Peyer's patch (tissue), 4 donors: ENCODE data around the gene HNMT. TPM values are rescaled to one million over a fixed set of nuclear protein-coding genes. Genes with fewer than 3 reads are reported as not detected.
A peak's percentile ranks its signal among the peaks of the same experiment; 100 is the strongest.

Experiments
- DNase-seq, 3 donors: peaks; one replicate each; pipeline ENCODE4 v3.0.0-alpha.2; 2017 to 2019
- H3K27ac ChIP-seq, 4 donors: fragments of 200-600 bp; sonication (generic); one replicate each; pipeline ENCODE4 v1.5.1; 2016 to 2019
- H3K27me3 ChIP-seq, 2 donors: fragments of 200-600 bp; sonication (generic); one replicate each; pipeline ENCODE4 v1.5.1; 2019
- H3K36me3 ChIP-seq, 3 donors: fragments of 200-600 bp; sonication (generic); one replicate each; pipeline ENCODE4 v1.5.1; 2016 to 2019
- H3K4me1 ChIP-seq, 4 donors: fragments of 200-600 bp; sonication (generic); one replicate each; pipeline ENCODE4 v1.5.1; 2016 to 2019
- H3K4me3 ChIP-seq, 4 donors: fragments of 200-600 bp; sonication (generic); 1 replicate in 3 of 4; 2 replicates in 1 of 4; pipeline ENCODE4 v1.5.1; 2016 to 2019; ENCODE audit warnings: mild to moderate bottlenecking in 1 of 4
- H3K9me3 ChIP-seq, 4 donors: fragments of 200-600 bp; sonication (generic); one replicate each; pipeline ENCODE4 v1.5.1; 2016 to 2019; ENCODE audit warnings: mild to moderate bottlenecking in 1 of 4
- POLR2A ChIP-seq, 2 donors: fragments of 450-650 bp; IDR thresholded peaks; one replicate each; pipeline ENCODE4 v1.5.1; 2017; ENCODE audit warnings: antibody characterized with exemption in 2 of 2, mild to moderate bottlenecking in 2 of 2, moderate library complexity in 2 of 2
- total RNA-seq, 4 donors: library from RNA; depleted of rRNA; stranded (reverse); fragments of >200 nt; gene quantifications; one replicate each; pipeline ENCODE4 v1.1.0, GENCODE V29; 2016
- TF ChIP-seq, protein P1 (sequence below), 6 experiments: fragments of 450-650 bp in 4 of 6; fragments of 200-600 bp in 2 of 6; sonication (generic) in 1 of 6; IDR thresholded peaks; one replicate each; pipeline ENCODE4 v1.5.1; 2017 to 2019; ENCODE audit warnings: antibody characterized with exemption in 6 of 6, mild to moderate bottlenecking in 3 of 6, moderate library complexity in 1 of 6

The HNMT gene
- total RNA-seq, 4 donors from 2014 or later, result 12.8 to 52.0 (median 26.7) TPM

DNA sequence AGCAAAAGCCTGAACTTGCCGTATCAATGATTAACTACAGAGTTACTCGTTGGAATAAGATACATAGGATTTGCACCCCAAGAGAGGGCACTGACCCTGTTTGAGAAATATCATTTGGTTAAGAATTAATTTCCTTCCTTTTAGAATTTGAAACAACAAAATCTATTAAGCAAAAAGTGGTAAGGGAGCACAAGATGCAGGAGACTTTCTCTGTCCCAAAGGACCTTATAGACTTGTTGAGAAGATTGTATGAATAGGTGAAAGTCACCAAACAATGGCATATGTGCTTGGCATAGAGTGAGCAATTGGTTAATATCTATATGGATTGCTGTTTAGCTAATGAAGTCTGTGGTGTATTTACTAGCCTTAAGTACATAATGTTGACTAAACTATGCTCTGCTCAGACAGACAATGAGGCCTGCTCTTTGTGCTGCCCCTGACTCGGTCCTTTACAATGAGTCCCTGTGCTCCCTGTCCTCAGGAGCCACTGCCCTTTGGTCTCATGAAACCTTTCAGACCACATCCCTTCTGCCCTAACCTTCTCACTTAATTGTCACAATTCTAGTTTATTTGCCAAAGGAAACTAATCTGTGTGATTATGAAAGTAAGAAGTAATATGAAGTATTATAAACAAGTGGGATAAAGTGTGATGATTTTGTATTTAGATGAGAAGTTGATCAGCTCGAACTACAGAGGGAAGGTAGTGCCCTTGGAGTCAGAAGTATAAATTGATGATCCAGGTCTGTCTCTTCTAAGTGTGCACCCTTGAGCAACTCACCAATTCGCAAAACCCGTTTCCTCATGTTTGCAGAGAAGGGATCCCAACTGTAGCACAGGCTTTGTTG, 21.2 kb upstream of the HNMT start:
- H3K27ac ChIP-seq, result peak overlapping the region in 2 of 4 donors; percentile 17 to 33
- no peaks in the 10 kb centered on the region for H3K9me3 ChIP-seq
- peak in 1 of 3 donors; percentile 62 for DNase-seq
- no peaks in the 10 kb centered on the region for H3K27me3 ChIP-seq
- TF ChIP-seq, protein P1, sequence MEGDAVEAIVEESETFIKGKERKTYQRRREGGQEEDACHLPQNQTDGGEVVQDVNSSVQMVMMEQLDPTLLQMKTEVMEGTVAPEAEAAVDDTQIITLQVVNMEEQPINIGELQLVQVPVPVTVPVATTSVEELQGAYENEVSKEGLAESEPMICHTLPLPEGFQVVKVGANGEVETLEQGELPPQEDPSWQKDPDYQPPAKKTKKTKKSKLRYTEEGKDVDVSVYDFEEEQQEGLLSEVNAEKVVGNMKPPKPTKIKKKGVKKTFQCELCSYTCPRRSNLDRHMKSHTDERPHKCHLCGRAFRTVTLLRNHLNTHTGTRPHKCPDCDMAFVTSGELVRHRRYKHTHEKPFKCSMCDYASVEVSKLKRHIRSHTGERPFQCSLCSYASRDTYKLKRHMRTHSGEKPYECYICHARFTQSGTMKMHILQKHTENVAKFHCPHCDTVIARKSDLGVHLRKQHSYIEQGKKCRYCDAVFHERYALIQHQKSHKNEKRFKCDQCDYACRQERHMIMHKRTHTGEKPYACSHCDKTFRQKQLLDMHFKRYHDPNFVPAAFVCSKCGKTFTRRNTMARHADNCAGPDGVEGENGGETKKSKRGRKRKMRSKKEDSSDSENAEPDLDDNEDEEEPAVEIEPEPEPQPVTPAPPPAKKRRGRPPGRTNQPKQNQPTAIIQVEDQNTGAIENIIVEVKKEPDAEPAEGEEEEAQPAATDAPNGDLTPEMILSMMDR (IDR thresholded peaks at IDR 0.05), result no peak
- TF ChIP-seq POLR2A (IDR thresholded peaks at IDR 0.05), result no peak
- H3K36me3 ChIP-seq, result no peaks in the 10 kb centered on the region
- no peak overlapping the region for H3K4me3 ChIP-seq
- peaks cover 0 to 11% (median 0%) of the 10 kb centered on the region in 4 donors for H3K4me1 ChIP-seq

DNA sequence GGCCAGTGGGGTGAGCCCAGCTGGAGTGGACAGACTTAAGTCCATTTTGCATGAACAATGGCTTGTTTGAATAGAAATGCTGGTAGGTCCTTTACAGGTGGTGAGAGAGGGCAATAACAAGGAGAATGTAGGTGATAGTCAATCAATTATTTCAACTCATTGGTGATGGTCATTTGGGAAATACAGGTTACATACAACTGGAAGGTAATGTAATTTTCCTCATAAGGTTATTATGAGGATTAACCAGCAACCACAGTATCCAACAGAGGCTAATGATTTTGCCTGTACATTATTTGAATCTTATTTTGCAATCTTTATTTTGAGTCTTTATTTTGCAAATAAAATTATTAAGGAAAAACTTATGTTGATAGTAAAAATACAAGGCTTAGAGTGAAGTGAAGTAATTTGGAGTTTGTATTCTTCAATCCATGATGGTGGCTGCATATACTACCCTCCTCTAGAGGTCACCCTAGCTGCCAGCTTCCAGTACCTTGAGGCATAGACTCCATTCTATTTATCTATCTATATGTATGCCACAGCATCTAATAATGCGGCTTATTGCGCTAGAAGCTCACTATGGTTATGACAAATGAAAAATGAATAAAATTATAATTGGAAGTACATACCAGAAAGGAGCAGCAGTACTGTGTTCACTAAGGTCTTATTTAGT, 20.5 kb upstream of the HNMT start:
- H3K36me3 ChIP-seq, result no peaks in the 10 kb centered on the region
- H3K4me3 ChIP-seq, result no peak overlapping the region
- H3K27ac ChIP-seq, result peak overlapping the region in 1 of 4 donors; percentile 17
- no peaks in the 10 kb centered on the region for H3K9me3 ChIP-seq
- H3K4me1 ChIP-seq, result peaks cover 0 to 11% (median 0%) of the 10 kb centered on the region in 4 donors
- H3K27me3 ChIP-seq, result no peaks in the 10 kb centered on the region
- DNase-seq, result no peak
- TF ChIP-seq, protein P1 (IDR thresholded peaks at IDR 0.05), result peak in 1 of 6 experiments; percentile 11
- TF ChIP-seq POLR2A (IDR thresholded peaks at IDR 0.05), result no peak

DNA sequence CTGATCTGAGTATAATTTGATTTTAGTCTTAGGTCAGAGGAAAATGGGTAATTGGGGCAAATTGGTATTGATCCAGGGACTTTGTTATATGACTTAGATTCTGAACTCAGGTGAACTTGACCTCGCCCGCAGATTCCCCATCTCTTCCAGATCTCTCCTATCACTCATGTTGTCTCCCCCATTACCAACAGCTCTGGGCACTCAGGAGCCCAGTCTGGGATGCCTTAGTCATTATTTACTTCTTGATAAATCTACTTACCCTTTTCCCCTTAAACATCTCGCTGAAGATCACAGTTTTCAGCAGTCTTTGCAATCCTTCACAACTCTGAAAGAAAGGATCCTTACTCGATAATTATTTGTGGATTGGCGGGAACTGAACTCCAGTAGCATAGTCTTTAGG, 19.6 kb upstream of the HNMT start:
- Histone ChIP-seq H3K4me3 (no peak overlapping the region), H3K27ac (no peak overlapping the region), H3K9me3 (no peaks in the 10 kb centered on the region), H3K36me3 (no peaks in the 10 kb centered on the region), H3K4me1 (peaks cover 0 to 11% (median 0%) of the 10 kb centered on the region in 4 donors), H3K27me3 (no peaks in the 10 kb centered on the region)
- no peak for DNase-seq
- TF ChIP-seq POLR2A (IDR thresholded peaks at IDR 0.05), result no peak
- TF ChIP-seq, protein P1 (IDR thresholded peaks at IDR 0.05), result no peak

DNA sequence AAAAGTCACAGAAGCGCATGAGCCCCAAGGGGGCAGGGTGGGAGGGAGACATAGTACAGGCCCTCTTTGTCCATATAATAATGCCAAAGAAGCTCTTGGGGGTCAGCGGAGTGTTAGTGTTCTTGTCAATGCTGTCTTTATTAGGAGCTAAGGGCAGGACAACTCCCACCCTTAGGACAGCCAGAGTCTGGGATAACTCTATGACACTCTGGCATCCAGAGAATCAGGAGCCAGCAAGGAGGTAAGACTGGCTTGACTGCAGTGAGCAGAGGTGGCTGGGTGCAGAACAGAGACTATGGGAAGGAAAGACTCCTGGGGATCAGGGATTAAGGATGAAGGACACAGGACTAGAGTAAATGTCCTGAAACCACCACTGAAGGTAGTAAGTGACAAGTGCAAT, 19.0 kb upstream of the HNMT start:
- Histone ChIP-seq H3K9me3 (no peaks in the 10 kb centered on the region), H3K36me3 (no peaks in the 10 kb centered on the region), H3K27ac (no peak overlapping the region), H3K27me3 (no peaks in the 10 kb centered on the region), H3K4me3 (no peak overlapping the region), H3K4me1 (peaks cover 0 to 11% (median 0%) of the 10 kb centered on the region in 4 donors)
- no peak for DNase-seq
- TF ChIP-seq, protein P1 (IDR thresholded peaks at IDR 0.05), result no peak
- TF ChIP-seq POLR2A (IDR thresholded peaks at IDR 0.05), result no peak

DNA sequence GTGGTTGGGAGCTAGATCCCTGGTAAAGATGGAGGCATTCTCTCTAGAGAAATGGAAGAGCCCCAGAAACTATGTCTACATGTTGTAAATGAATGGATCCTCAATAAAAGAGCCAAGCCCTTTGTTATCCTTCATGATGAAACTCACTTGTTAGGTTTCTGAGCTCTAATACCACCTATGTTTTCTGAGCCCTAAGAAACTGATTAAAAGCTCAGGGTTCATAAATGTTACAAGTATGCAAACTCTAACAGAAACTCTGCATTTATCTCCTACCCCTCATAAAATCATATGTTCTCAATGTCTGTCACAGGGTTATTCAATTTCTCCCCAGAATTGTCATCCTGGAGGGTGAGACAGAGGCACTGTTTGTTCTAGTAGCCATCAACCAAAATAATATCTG, 18.0 kb upstream of the HNMT start:
- Histone ChIP-seq H3K4me1 (peaks cover 0 to 7% (median 0%) of the 10 kb centered on the region in 4 donors), H3K36me3 (no peaks in the 10 kb centered on the region), H3K27me3 (no peaks in the 10 kb centered on the region), H3K4me3 (no peak overlapping the region), H3K27ac (no peak overlapping the region), H3K9me3 (no peaks in the 10 kb centered on the region)
- no peak for DNase-seq
- no peak for TF ChIP-seq POLR2A (IDR thresholded peaks at IDR 0.05)
- TF ChIP-seq, protein P1 (IDR thresholded peaks at IDR 0.05), result no peak
